WTC11 (cell line): ENCODE measurements around the gene KIFC3. TPM values are rescaled to one million over a fixed set of nuclear protein-coding genes. Genes with fewer than 3 reads are reported as not detected.

ENCODE experiments used
- ATAC-seq: fragments of 200-7000 bp; cut with Tn5 transposase; 2 replicates; pipeline ENCODE4 v1.10.0; 2021; ENCODE audit warnings: mild to moderate bottlenecking, moderate library complexity
- CTCF ChIA-PET: fragments of 300-600 bp; sonication (Branson Sonifier 250); formaldehyde crosslinking; loops from one replicate; lab custom pipeline; 2021; ENCODE audit warnings: antibody characterized with exemption; lab: Charles Lee
- POLR2A ChIA-PET: fragments of 350-600 bp; sonication (Branson Sonifier 250); formaldehyde crosslinking; loops from one replicate; lab custom pipeline; 2021; ENCODE audit warnings: antibody characterized with exemption; lab: Charles Lee
- DNase-seq: peaks from one replicate; pipeline ENCODE4 v3.0.0; 2021; ENCODE audit warnings: low spot score
- H3K27ac Mint-ChIP-seq: 2 replicates; pipeline ENCODE4 v1.8.0; 2021; ENCODE audit warnings: mixed read lengths
- H3K27me3 Mint-ChIP-seq: 2 replicates; pipeline ENCODE4 v1.8.0; 2021; ENCODE audit warnings: low read depth, mild to moderate bottlenecking, moderate library complexity, mixed read lengths
- H3K36me3 Mint-ChIP-seq: 2 replicates; pipeline ENCODE4 v1.8.0; 2021; ENCODE audit warnings: mixed read lengths
- H3K4me1 Mint-ChIP-seq: 2 replicates; pipeline ENCODE4 v1.8.0; 2022; ENCODE audit warnings: mixed read lengths
- H3K4me3 Mint-ChIP-seq: 2 replicates; pipeline ENCODE4 v1.8.0; 2021; ENCODE audit warnings: mild to moderate bottlenecking, moderate library complexity, mixed read lengths
- H3K9me3 Mint-ChIP-seq: 2 replicates; pipeline ENCODE4 v1.8.0; 2021; ENCODE audit warnings: mixed read lengths
- ELF4 ChIP-seq: sonication (generic); formaldehyde crosslinking; IDR thresholded peaks from 2 replicates; pipeline ENCODE4 v1.8.1; 2022; ENCODE audit warnings: low read depth, mild to moderate bottlenecking, moderate library complexity, missing genetic modification reagents
- FOXK1 ChIP-seq: sonication (generic); formaldehyde crosslinking; IDR thresholded peaks from 2 replicates; pipeline ENCODE4 v1.8.0; 2022; ENCODE audit warnings: mild to moderate bottlenecking, moderate library complexity, missing genetic modification reagents
- GRHL2 ChIP-seq: fragments of 250-450 bp; sonication (Bioruptor Pico); IDR thresholded peaks from 2 replicates; pipeline ENCODE4 v1.8.0; 2022; ENCODE audit warnings: mild to moderate bottlenecking, moderate library complexity; ENCODE audit not compliant: insufficient replicate concordance, severe bottlenecking
- JAZF1 ChIP-seq: fragments of 250-450 bp; sonication (Bioruptor Pico); IDR thresholded peaks from 2 replicates; pipeline ENCODE4 v1.9.0; 2021; ENCODE audit warnings: moderate library complexity, mild to moderate bottlenecking, inconsistent platforms
- JUN ChIP-seq: sonication (generic); formaldehyde crosslinking; IDR thresholded peaks from 2 replicates; pipeline ENCODE4 v1.8.0; 2023; ENCODE audit warnings: mild to moderate bottlenecking, missing genetic modification reagents
- OVOL2 ChIP-seq: fragments of 250-450 bp; sonication (Bioruptor Pico); IDR thresholded peaks from 2 replicates; pipeline ENCODE4 v1.9.0; 2021; ENCODE audit warnings: mild to moderate bottlenecking, borderline replicate concordance
- PRRX2 ChIP-seq: fragments of 250-450 bp; sonication (Bioruptor Pico); IDR thresholded peaks from 2 replicates; pipeline ENCODE4 v1.8.0; 2021; ENCODE audit warnings: mild to moderate bottlenecking
- TEAD1 ChIP-seq: sonication (generic); formaldehyde crosslinking; IDR thresholded peaks from 2 replicates; pipeline ENCODE4 v1.8.0; 2022; ENCODE audit warnings: mild to moderate bottlenecking, missing genetic modification reagents
- TP53 ChIP-seq: sonication (generic); formaldehyde crosslinking; IDR thresholded peaks from 2 replicates; pipeline ENCODE4 v1.8.1; 2023; ENCODE audit warnings: mild to moderate bottlenecking, missing genetic modification reagents
- ZNF121 ChIP-seq: sonication (generic); formaldehyde crosslinking; IDR thresholded peaks from 2 replicates; pipeline ENCODE4 v1.8.0; 2023; ENCODE audit warnings: missing genetic modification reagents
- ZNF138 ChIP-seq: sonication (generic); formaldehyde crosslinking; conservative IDR thresholded peaks from 2 replicates; pipeline ENCODE4 v1.8.1; 2022; ENCODE audit warnings: mild to moderate bottlenecking, moderate library complexity, missing genetic modification reagents
- ZNF263 ChIP-seq: sonication (generic); formaldehyde crosslinking; IDR thresholded peaks from 2 replicates; pipeline ENCODE4 v1.8.1; 2022; ENCODE audit warnings: low read depth, mild to moderate bottlenecking, moderate library complexity, missing genetic modification reagents
- ZNF416 ChIP-seq: fragments of 250-450 bp; sonication (Bioruptor Pico); IDR thresholded peaks from 2 replicates; pipeline ENCODE4 v1.9.0; 2021; ENCODE audit warnings: mild to moderate bottlenecking, inconsistent platforms
- total RNA-seq: library from RNA; stranded (reverse); gene quantifications from 3 replicates; pipeline ENCODE4 v1.2.3, GENCODE V29; 2021
- TF ChIP-seq, protein P1 (sequence below): sonication (generic); formaldehyde crosslinking; IDR thresholded peaks from 2 replicates; pipeline ENCODE4 v1.8.0; 2023; ENCODE audit warnings: missing genetic modification reagents, mild to moderate bottlenecking, borderline replicate concordance
- TF ChIP-seq, protein P2 (sequence below): sonication (generic); formaldehyde crosslinking; IDR thresholded peaks from 2 replicates; pipeline ENCODE4 v1.8.1; 2022; ENCODE audit warnings: mild to moderate bottlenecking, missing genetic modification reagents, moderate library complexity, borderline replicate concordance
- TF ChIP-seq, protein P3 (sequence below): sonication (generic); formaldehyde crosslinking; IDR thresholded peaks from 2 replicates; pipeline ENCODE4 v1.8.0; 2022; ENCODE audit warnings: mild to moderate bottlenecking, missing genetic modification reagents
- TF ChIP-seq, protein P4 (sequence below): sonication (generic); formaldehyde crosslinking; IDR thresholded peaks from 2 replicates; pipeline ENCODE4 v1.8.0; 2023; ENCODE audit warnings: missing genetic modification reagents
- TF ChIP-seq, protein P5 (sequence below): fragments of 200-600 bp; IDR thresholded peaks from 2 replicates; pipeline ENCODE4 v1.8.0; 2022; ENCODE audit warnings: antibody characterized with exemption

KIFC3 gene
- total RNA-seq, 1 experiment from 2014 or later = 11.6 TPM

DNA sequence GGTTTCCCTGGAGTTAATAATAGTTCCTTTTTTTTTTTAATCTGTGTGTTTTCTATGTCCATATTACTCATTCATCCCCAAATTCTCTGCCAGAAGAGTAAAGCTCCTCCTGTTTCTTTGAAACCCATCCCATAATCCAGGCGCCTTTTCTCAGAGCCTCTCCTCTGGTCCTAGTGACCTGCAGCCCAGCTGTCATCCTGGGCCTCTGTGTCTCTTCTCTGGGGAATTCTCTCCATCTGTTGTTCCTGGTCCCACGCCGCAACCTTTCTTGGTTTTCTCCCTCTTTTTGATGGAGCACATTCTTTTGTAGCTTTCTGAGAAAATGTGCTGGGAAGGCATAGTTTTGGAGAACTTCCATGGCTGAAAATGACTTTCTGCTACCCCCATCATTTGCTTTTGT is 56.5 kb downstream of the KIFC3 start (continued):
- TF ChIP-seq, protein P1, sequence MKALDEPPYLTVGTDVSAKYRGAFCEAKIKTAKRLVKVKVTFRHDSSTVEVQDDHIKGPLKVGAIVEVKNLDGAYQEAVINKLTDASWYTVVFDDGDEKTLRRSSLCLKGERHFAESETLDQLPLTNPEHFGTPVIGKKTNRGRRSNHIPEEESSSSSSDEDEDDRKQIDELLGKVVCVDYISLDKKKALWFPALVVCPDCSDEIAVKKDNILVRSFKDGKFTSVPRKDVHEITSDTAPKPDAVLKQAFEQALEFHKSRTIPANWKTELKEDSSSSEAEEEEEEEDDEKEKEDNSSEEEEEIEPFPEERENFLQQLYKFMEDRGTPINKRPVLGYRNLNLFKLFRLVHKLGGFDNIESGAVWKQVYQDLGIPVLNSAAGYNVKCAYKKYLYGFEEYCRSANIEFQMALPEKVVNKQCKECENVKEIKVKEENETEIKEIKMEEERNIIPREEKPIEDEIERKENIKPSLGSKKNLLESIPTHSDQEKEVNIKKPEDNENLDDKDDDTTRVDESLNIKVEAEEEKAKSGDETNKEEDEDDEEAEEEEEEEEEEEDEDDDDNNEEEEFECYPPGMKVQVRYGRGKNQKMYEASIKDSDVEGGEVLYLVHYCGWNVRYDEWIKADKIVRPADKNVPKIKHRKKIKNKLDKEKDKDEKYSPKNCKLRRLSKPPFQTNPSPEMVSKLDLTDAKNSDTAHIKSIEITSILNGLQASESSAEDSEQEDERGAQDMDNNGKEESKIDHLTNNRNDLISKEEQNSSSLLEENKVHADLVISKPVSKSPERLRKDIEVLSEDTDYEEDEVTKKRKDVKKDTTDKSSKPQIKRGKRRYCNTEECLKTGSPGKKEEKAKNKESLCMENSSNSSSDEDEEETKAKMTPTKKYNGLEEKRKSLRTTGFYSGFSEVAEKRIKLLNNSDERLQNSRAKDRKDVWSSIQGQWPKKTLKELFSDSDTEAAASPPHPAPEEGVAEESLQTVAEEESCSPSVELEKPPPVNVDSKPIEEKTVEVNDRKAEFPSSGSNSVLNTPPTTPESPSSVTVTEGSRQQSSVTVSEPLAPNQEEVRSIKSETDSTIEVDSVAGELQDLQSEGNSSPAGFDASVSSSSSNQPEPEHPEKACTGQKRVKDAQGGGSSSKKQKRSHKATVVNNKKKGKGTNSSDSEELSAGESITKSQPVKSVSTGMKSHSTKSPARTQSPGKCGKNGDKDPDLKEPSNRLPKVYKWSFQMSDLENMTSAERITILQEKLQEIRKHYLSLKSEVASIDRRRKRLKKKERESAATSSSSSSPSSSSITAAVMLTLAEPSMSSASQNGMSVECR (CRISPR knock-in tag) = no peak
- TF ChIP-seq ZNF263 (CRISPR knock-in tag) (no peak), PRRX2 (CRISPR knock-in tag) (no peak), FOXK1 (no peak), ZNF416 (CRISPR knock-in tag) (no peak)
- TF ChIP-seq, protein P2, sequence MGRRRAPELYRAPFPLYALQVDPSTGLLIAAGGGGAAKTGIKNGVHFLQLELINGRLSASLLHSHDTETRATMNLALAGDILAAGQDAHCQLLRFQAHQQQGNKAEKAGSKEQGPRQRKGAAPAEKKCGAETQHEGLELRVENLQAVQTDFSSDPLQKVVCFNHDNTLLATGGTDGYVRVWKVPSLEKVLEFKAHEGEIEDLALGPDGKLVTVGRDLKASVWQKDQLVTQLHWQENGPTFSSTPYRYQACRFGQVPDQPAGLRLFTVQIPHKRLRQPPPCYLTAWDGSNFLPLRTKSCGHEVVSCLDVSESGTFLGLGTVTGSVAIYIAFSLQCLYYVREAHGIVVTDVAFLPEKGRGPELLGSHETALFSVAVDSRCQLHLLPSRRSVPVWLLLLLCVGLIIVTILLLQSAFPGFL (CRISPR knock-in tag) = no peak

GRCh38 chr16:57744642-57744903 is 57.7 kb downstream of the KIFC3 start:
- no peaks in the 10 kb centered on the region for H3K36me3 Mint-ChIP-seq
- ATAC-seq (no peak), DNase-seq (no peak)
- no peaks in the 10 kb centered on the region for H3K27me3 Mint-ChIP-seq
- POLR2A ChIA-PET = no interaction called here
- no peak for TF ChIP-seq ZNF121 (CRISPR knock-in tag)
- no peaks in the 10 kb centered on the region for H3K9me3 Mint-ChIP-seq
- H3K4me1 Mint-ChIP-seq = 0 out of 2 replicates have a peak, but pooled peaks cover 3% of the 10 kb centered on the region
- no peak overlapping the region for H3K27ac Mint-ChIP-seq
- CTCF ChIA-PET = interaction anchor here (1.0 kb wide), 2 partner anchors 10 to 16 kb away, joined by 3 to 4 read pairs; partner anchors contain the start of gene KATNB1
- no peak overlapping the region for H3K4me3 Mint-ChIP-seq

- Mint-ChIP-seq H3K27me3 (no peaks in the 10 kb centered on the region), H3K27ac (peak overlapping the region; percentile 78), H3K4me3 (no peak overlapping the region), H3K9me3 (no peaks in the 10 kb centered on the region), H3K36me3 (no peaks in the 10 kb centered on the region), H3K4me1 (0 out of 2 replicates have a peak, but pooled peaks cover 3% of the 10 kb centered on the region)
- ATAC-seq (no peak), DNase-seq (no peak)
- CTCF ChIA-PET = interaction anchor here (1.0 kb wide), 2 partner anchors 9 to 16 kb away, joined by 3 to 4 read pairs; partner anchors contain the start of gene KATNB1
- TF ChIP-seq, protein P3, sequence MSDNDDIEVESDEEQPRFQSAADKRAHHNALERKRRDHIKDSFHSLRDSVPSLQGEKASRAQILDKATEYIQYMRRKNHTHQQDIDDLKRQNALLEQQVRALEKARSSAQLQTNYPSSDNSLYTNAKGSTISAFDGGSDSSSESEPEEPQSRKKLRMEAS = no peak
- no peak for TF ChIP-seq ZNF138 (CRISPR knock-in tag)
- TF ChIP-seq JUN (CRISPR knock-in tag) = no peak
- TF ChIP-seq ZNF263 (CRISPR knock-in tag) = no peak
- TF ChIP-seq TEAD1 (CRISPR knock-in tag) = no peak
- TF ChIP-seq TP53 (CRISPR knock-in tag) = no peak
- no peak for TF ChIP-seq FOXK1
- TF ChIP-seq GRHL2 (CRISPR knock-in tag) = no peak
- no peak for TF ChIP-seq JAZF1 (CRISPR knock-in tag)
- no peak for TF ChIP-seq OVOL2 (CRISPR knock-in tag)
- TF ChIP-seq ELF4 (CRISPR knock-in tag) = no peak
- TF ChIP-seq, protein P4, sequence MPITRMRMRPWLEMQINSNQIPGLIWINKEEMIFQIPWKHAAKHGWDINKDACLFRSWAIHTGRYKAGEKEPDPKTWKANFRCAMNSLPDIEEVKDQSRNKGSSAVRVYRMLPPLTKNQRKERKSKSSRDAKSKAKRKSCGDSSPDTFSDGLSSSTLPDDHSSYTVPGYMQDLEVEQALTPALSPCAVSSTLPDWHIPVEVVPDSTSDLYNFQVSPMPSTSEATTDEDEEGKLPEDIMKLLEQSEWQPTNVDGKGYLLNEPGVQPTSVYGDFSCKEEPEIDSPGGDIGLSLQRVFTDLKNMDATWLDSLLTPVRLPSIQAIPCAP (CRISPR knock-in tag) = no peak
- TF ChIP-seq, protein P5, sequence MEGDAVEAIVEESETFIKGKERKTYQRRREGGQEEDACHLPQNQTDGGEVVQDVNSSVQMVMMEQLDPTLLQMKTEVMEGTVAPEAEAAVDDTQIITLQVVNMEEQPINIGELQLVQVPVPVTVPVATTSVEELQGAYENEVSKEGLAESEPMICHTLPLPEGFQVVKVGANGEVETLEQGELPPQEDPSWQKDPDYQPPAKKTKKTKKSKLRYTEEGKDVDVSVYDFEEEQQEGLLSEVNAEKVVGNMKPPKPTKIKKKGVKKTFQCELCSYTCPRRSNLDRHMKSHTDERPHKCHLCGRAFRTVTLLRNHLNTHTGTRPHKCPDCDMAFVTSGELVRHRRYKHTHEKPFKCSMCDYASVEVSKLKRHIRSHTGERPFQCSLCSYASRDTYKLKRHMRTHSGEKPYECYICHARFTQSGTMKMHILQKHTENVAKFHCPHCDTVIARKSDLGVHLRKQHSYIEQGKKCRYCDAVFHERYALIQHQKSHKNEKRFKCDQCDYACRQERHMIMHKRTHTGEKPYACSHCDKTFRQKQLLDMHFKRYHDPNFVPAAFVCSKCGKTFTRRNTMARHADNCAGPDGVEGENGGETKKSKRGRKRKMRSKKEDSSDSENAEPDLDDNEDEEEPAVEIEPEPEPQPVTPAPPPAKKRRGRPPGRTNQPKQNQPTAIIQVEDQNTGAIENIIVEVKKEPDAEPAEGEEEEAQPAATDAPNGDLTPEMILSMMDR = no peak
- POLR2A ChIA-PET = no interaction called here
Observed at GRCh38 chr16:57743886-57744641, 58.2 kb downstream of the KIFC3 start.
